Fibroblast of villous mesenchyme (primary cell): Measurements from ENCODE around the gene DDX55. TPM values are rescaled to one million over a fixed set of nuclear protein-coding genes. Genes with fewer than 3 reads are reported as not detected.
A peak's percentile ranks its signal among the peaks of the same experiment; 100 is the strongest.
"Not testable (repeated sequence)": the region's sequence is repeated elsewhere in the genome, so short reads cannot be mapped to it uniquely, and the experiment has no call there.

ENCODE experiments used
- DNase-seq: peaks from one replicate; pipeline ENCODE4 v3.0.0-alpha.2; 2010; ENCODE audit warnings: low read depth
- H3K4me3 ChIP-seq: 2 replicates; pipeline ENCODE4 v1.5.1; 2011; ENCODE audit warnings: low read depth, mild to moderate bottlenecking, low read length
- CTCF ChIP-seq: IDR thresholded peaks from 2 replicates; pipeline ENCODE4 v1.5.1; 2012; ENCODE audit warnings: low read depth, mild to moderate bottlenecking, low read length; ENCODE audit not compliant: insufficient read depth
- total RNA-seq: library from RNA; depleted of rRNA; stranded (reverse); fragments of >200 nt; gene quantifications from 2 replicates; pipeline ENCODE4 v1.2.3, GENCODE V29; 2012

The DDX55 gene
- 21.6 and 22.5 TPM in 2 replicates for total RNA-seq

DNA sequence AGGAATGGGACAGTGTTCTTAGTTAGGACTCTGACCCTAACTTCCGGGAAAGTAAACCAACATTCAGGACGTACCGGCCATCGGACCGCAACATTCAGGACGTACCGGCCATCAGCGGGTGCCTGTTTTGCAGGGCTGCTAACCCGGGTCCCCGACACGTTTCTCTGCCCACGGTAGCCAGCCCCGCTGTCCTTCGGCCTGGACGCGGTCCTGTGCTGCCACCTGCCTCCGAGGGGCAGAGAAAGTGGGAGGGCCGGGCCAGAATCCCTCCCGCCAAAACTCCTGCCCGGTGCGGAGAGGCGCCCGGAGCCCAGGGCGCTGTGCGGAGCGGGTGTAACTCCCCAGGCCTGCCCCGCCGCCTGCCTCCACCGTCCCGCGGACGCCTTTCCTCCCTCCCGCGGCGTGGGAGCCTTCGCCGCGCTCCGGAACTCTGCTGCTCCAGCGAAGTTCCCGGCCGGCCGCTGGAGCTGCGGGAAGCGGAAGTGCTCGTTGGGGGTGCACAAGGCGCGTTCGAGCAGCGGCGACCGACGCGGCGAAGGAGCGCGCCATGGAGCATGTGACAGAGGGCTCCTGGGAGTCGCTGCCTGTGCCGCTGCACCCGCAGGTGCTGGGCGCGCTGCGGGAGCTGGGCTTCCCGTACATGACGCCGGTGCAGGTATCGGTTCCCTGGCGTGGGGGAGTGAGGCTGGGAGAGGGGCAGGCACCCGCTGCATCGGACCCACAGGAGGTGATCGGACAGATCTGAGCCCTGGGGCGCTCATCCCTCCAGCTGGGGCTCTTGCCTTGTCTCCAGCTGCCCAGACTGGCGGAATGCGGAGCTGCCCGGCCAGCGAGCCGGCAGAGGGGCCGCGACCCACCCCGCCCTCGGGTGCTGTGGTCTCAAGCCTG lies at the start of gene DDX55:
Gene DDX55 (plus strand): TSS at position 498 of the 888 bp plus-strand sequence. CDS start 50 bp downstream, at position 548.
- H3K4me3 ChIP-seq = peak within 1 kb of the TSS; percentile 99
- DNase-seq = peak; percentile 86
- peak; percentile 55 for TF ChIP-seq CTCF

- not testable (repeated sequence) for DNase-seq, H3K4me3 ChIP-seq
These were observed 47.8 kb upstream of the DDX55 start for GRCh38 chr12:123554136-123554535.

- H3K4me3 ChIP-seq, DNase-seq: not testable (repeated sequence)
These were observed 47.1 kb upstream of the DDX55 start for GRCh38 chr12:123554843-123555242.

DNA sequence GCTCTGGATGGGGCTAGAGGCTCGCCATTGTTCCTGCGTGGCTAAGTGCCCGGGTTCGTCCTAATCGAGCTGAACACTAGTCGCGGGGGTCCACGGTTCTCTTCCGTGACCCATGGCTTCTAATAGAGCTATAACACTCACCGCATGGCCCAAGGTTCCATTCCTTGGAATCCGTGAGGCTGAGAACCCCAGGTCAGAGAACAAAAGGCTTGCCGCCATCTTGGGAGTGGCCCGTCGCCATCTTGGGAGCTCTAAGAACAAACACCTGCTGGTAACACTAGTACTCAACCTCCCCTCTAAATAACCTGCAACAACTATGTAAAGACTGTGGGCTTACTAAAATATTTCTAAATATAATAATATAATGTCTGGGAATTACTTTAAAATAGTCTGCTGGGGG lies 43.4 kb upstream of the DDX55 start:
- H3K4me3 ChIP-seq, DNase-seq: not testable (repeated sequence)

DNA sequence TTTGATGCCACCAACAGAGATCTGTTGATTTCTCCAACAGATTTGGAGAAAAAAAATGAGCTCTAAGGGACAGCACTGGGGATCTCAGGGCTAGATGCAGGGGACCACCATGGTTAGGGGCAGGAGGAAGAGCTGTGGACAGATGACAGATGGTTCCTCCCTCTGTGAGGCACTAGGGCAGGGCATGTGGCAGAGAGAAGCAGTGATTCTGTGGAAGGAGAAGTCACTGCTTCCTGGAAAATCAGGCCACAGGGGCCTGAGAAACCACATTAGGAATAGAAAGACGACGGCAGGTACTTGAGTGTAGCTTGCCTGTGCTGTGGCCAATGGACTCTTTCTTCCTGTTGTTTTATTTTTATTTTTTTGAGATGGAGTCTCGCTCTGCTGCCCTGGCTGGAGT lies 42.4 kb upstream of the DDX55 start:
- TF ChIP-seq CTCF = no peak
- no peak overlapping the region for H3K4me3 ChIP-seq
- DNase-seq = no peak

DNA sequence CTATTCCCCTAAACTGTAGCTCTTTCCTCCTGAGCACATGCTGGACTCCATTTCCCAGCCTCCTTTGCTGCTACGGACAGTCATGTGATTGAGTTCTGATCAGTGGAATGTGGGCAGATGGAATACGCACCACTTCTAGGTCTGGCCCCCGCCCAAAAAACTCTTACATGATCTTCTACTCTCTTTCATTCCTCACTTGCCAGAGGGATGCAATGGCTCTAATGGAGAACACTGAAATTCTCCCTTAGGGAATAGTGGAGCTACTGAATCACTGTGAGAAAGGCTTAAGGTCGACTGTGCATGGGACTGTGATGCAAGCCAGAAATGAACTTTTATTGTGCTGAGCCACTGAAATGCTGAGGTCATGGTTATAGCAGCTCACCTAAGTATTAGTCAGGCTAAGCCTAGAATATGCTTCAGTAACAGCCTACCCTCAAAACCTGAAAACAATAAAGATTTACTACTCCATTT lies 30.5 kb upstream of the DDX55 start:
- no peak for TF ChIP-seq CTCF
- peak overlapping the region; percentile 6 for H3K4me3 ChIP-seq
- DNase-seq = peak; percentile 86

DNA sequence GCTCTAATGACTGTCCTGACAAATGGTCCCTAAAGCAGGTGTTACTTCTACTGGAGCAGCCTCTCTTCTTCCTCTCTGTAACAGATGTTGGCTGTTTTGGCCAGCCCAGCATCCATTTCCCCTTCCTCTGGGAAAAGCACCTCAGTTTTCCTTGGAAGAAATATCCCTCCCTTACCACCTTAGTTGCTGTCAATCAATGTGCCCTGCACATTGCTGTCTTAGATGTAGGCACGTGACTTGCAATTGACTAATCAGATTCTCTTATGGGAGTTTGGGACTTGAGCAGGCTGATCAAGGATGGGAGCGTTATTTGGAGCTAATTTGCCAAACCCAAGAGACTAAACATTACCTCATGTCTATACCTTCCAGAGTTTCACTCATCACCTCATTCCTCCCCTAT lies 29.5 kb upstream of the DDX55 start:
- no peak for DNase-seq
- no peak overlapping the region for H3K4me3 ChIP-seq
- no peak for TF ChIP-seq CTCF

GRCh38 chr12:123573870-123574269 lies 28.0 kb upstream of the DDX55 start:
- no peak overlapping the region for H3K4me3 ChIP-seq
- no peak for TF ChIP-seq CTCF
- DNase-seq = no peak
